H1 (cell line): Measurements from ENCODE around the gene PGAM5. TPM values are rescaled to one million over a fixed set of nuclear protein-coding genes. Genes with fewer than 3 reads are reported as not detected.

Experiments used
- CTCF ChIA-PET: fragments of 300-600 bp; sonication (Branson Sonifier 250); formaldehyde crosslinking; loops from one replicate; lab custom pipeline; 2021; ENCODE audit not compliant: partially characterized antibody; lab: Charles Lee
- POLR2A ChIA-PET: fragments of 300-600 bp; sonication (Branson Sonifier 250); formaldehyde crosslinking; loops from one replicate; lab custom pipeline; 2021; ENCODE audit warnings: inconsistent platforms; ENCODE audit not compliant: partially characterized antibody; lab: Charles Lee
- DNase-seq, 2 experiments: peaks; one replicate each; pipeline versions ENCODE4 v3.0.0 to v3.0.0-alpha.2; 2010 to 2022; ENCODE audit warnings: low spot score in 2 of 2, low read depth in 1 of 2, mixed read lengths in 1 of 2
- FAIRE-seq: peaks from 2 replicates; lab custom pipeline; 2011; peaks lifted over from hg19 to GRCh38; lab: Jason Lieb, UNC
- H2AFZ ChIP-seq: 2 replicates; pipeline ENCODE4 v1.8.1; 2012; ENCODE audit warnings: low read length, inconsistent platforms
- H2AK5ac ChIP-seq: 2 replicates; pipeline ENCODE4 v1.6.1; 2013; ENCODE audit warnings: low read depth, low read length
- H2BK120ac ChIP-seq: replicated peaks from 2 replicates; pipeline ENCODE3; 2013; ENCODE audit warnings: low read depth, low read length, inconsistent platforms
- H2BK12ac ChIP-seq: 2 replicates; pipeline ENCODE4 v1.6.1; 2013; ENCODE audit warnings: low read depth, low read length
- H2BK15ac ChIP-seq: 2 replicates; pipeline ENCODE4 v1.6.1; 2013; ENCODE audit warnings: low read length
- H2BK20ac ChIP-seq: 2 replicates; pipeline ENCODE4 v1.6.1; 2013; ENCODE audit warnings: low read length
- H2BK5ac ChIP-seq: 2 replicates; pipeline ENCODE4 v1.6.1; 2013; ENCODE audit warnings: low read depth, low read length
- H3K14ac ChIP-seq: 2 replicates; pipeline ENCODE4 v1.6.1; 2013; ENCODE audit warnings: inconsistent platforms; ENCODE audit not compliant: insufficient read length
- H3K18ac ChIP-seq: 2 replicates; pipeline ENCODE4 v1.6.1; 2013; ENCODE audit warnings: low read length; ENCODE audit errors: extremely low read depth
- H3K23ac ChIP-seq: 2 replicates; pipeline ENCODE4 v1.6.1; 2013; ENCODE audit warnings: inconsistent platforms; ENCODE audit not compliant: insufficient read length
- H3K23me2 ChIP-seq: 2 replicates; pipeline ENCODE4 v1.6.1; 2013; ENCODE audit warnings: low read depth, low read length
- H3K27ac ChIP-seq: 2 replicates; pipeline ENCODE4 v1.6.1; 2011; ENCODE audit warnings: low read depth, low read length, inconsistent platforms
- H3K27me3 ChIP-seq, 4 experiments: replicated peaks in 1 of 4; 1 replicate in 1 of 4; 2 replicates in 3 of 4; pipeline versions ENCODE4 v1.6.1 to v1.8.1; 2011 to 2013; ENCODE audit warnings: low read length in 3 of 4, mild to moderate bottlenecking in 3 of 4, inconsistent platforms in 2 of 4, mixed read lengths in 2 of 4, moderate library complexity in 1 of 4; ENCODE audit not compliant: control insufficient read depth in 3 of 4, insufficient read depth in 3 of 4; ENCODE audit errors: extremely low read depth in 1 of 4
- H3K36me3 ChIP-seq, 4 experiments: 2 replicates each; pipeline versions ENCODE4 v1.6.1 to v1.8.1; 2011 to 2013; ENCODE audit warnings: mild to moderate bottlenecking in 4 of 4, low read length in 3 of 4, moderate library complexity in 2 of 4, control low read depth in 1 of 4, inconsistent platforms in 1 of 4; ENCODE audit not compliant: insufficient read depth in 4 of 4, control insufficient read depth in 2 of 4
- H3K4ac ChIP-seq: replicated peaks from 2 replicates; pipeline ENCODE3; 2013; ENCODE audit warnings: low read length, low read depth, mixed read lengths, inconsistent platforms; ENCODE audit not compliant: insufficient read length
- H3K4me1 ChIP-seq, 4 experiments: replicated peaks in 1 of 4; 1 replicate in 1 of 4; 2 replicates in 3 of 4; pipeline versions ENCODE4 v1.6.1 to v1.8.1; 2011 to 2013; ENCODE audit warnings: low read length in 3 of 4, inconsistent platforms in 2 of 4, mixed read lengths in 1 of 4; ENCODE audit not compliant: insufficient read depth in 4 of 4, control insufficient read depth in 3 of 4
- H3K4me2 ChIP-seq, 2 experiments: 2 replicates each; pipeline versions ENCODE4 v1.6.1 to v1.8.1; 2011 to 2013; ENCODE audit warnings: low read depth in 2 of 2, low read length in 2 of 2, control low read depth in 1 of 2, inconsistent platforms in 1 of 2, mild to moderate bottlenecking in 1 of 2; ENCODE audit not compliant: insufficient read depth in 1 of 2
- H3K4me3 ChIP-seq, 4 experiments: fragments of 200-600, 300-600 bp in 1 of 4; sonication (generic), shearing (Covaris generic), sonication (Bioruptor Twin) in 1 of 4; 2 replicates each; pipeline versions ENCODE4 v1.5.1 to v1.8.1; 2011 to 2016; ENCODE audit warnings: low read length in 4 of 4, low read depth in 3 of 4, control low read depth in 2 of 4, inconsistent platforms in 2 of 4, mild to moderate bottlenecking in 2 of 4, mixed read lengths in 1 of 4, moderate library complexity in 1 of 4; ENCODE audit not compliant: insufficient read depth in 2 of 4; ENCODE audit errors: extremely low read depth in 1 of 4
- H3K56ac ChIP-seq: replicated peaks from 2 replicates; pipeline ENCODE3; 2013; ENCODE audit warnings: low read depth, mild to moderate bottlenecking, mixed read lengths, low read length, inconsistent platforms; ENCODE audit not compliant: insufficient read length
- H3K79me1 ChIP-seq: 2 replicates; pipeline ENCODE4 v1.6.1; 2013; ENCODE audit warnings: low read depth, low read length, control low read depth
- H3K79me2 ChIP-seq, 2 experiments: 2 replicates each; pipeline versions ENCODE4 v1.6.1 to v1.8.1; 2012 to 2013; ENCODE audit warnings: low read length in 2 of 2, mild to moderate bottlenecking in 2 of 2, inconsistent platforms in 1 of 2; ENCODE audit not compliant: insufficient read depth in 2 of 2, control insufficient read depth in 1 of 2
- H3K9ac ChIP-seq, 4 experiments: replicated peaks in 1 of 4; 1 replicate in 1 of 4; 2 replicates in 3 of 4; pipeline versions ENCODE4 v1.6.1 to v1.8.1; 2011 to 2013; ENCODE audit warnings: low read depth in 3 of 4, low read length in 3 of 4, control low read depth in 2 of 4, mild to moderate bottlenecking in 2 of 4, moderate library complexity in 2 of 4, inconsistent platforms in 1 of 4; ENCODE audit errors: extremely low read depth in 1 of 4
- H3K9me3 ChIP-seq, 2 experiments: 2 replicates each; pipeline versions ENCODE4 v1.6.1 to v1.8.1; 2012 to 2013; ENCODE audit warnings: mild to moderate bottlenecking in 2 of 2, moderate library complexity in 2 of 2, control low read depth in 1 of 2, inconsistent platforms in 1 of 2, low read depth in 1 of 2, low read length in 1 of 2, mixed read lengths in 1 of 2; ENCODE audit not compliant: insufficient read depth in 2 of 2
- H4K20me1 ChIP-seq, 2 experiments: replicated peaks in 1 of 2; 2 replicates each; pipeline versions ENCODE3 to v1.8.1; 2011 to 2013; ENCODE audit warnings: inconsistent platforms in 2 of 2, low read length in 2 of 2, mild to moderate bottlenecking in 1 of 2; ENCODE audit not compliant: insufficient read depth in 2 of 2, control insufficient read depth in 1 of 2
- H4K5ac ChIP-seq: 2 replicates; pipeline ENCODE4 v1.6.1; 2013; ENCODE audit warnings: low read length, low read depth, mixed read lengths, inconsistent platforms; ENCODE audit not compliant: insufficient read length
- H4K8ac ChIP-seq: 2 replicates; pipeline ENCODE4 v1.8.0; 2013; ENCODE audit warnings: mild to moderate bottlenecking, moderate library complexity, low read length, inconsistent platforms; ENCODE audit not compliant: insufficient read depth; ENCODE audit errors: extremely low read depth
- H4K91ac ChIP-seq: replicated peaks from 2 replicates; pipeline ENCODE3; 2013; ENCODE audit warnings: low read length, mixed read lengths, inconsistent platforms; ENCODE audit not compliant: insufficient read length
- GTF2F1 ChIP-seq: IDR thresholded peaks from 2 replicates; pipeline ENCODE4 v1.6.1; 2012; ENCODE audit warnings: low read depth, low read length, improper control_type of control experiment, borderline replicate concordance
- RAD21 ChIP-seq, 2 experiments: IDR thresholded peaks in 1 of 2; conservative IDR thresholded peaks in 1 of 2; 2 replicates each; pipeline ENCODE4 v1.6.1; 2011; ENCODE audit warnings: low read depth in 2 of 2, low read length in 2 of 2, improper control_type of control experiment in 1 of 2, inconsistent platforms in 1 of 2, mild to moderate bottlenecking in 1 of 2, moderate library complexity in 1 of 2
- RXRA ChIP-seq: IDR thresholded peaks from 2 replicates; pipeline ENCODE4 v1.6.1; 2011; ENCODE audit warnings: low read depth, mild to moderate bottlenecking, low read length, moderate library complexity; ENCODE audit not compliant: insufficient read depth
- SAP30 ChIP-seq: fragments of 300-600 bp; sonication (generic); IDR thresholded peaks from 2 replicates; pipeline ENCODE4 v1.7.1; 2012; ENCODE audit warnings: low read length, moderate library complexity, mild to moderate bottlenecking, inconsistent platforms; ENCODE audit not compliant: insufficient read depth, insufficient replicate concordance
- WGBS, 2 experiments: shearing (Covaris generic) in 1 of 2; methylation state at CpG; one replicate each; pipeline versions ENCODE4 v1.1.6 to v1.1.7; 2013 to 2015; ENCODE audit warnings: low lambda C conversion rate in 2 of 2, mixed read lengths in 2 of 2, inconsistent platforms in 1 of 2, low coverage in 1 of 2, missing lambda C conversion rate in 1 of 2; ENCODE audit not compliant: insufficient replicate concordance in 2 of 2, insufficient coverage in 1 of 2, insufficient read length in 1 of 2; ENCODE audit errors: extremely low coverage in 1 of 2, missing lambda C conversion rate in 1 of 2; 5-methylcytosine and 5-hydroxymethylcytosine counted together
- polyA plus RNA-seq, 7 experiments: library from polyadenylated mRNA; depleted of rRNA in 3 of 7; stranded (reverse) in 5 of 7; unstranded in 2 of 7; fragments of >200 nt in 5 of 7; fragments of 200-250 nt in 2 of 7; gene quantifications; 1 replicate in 5 of 7; 2 replicates in 1 of 7; 4 replicates in 1 of 7; pipeline versions ENCODE4 v1.2.1 to v1.2.3, GENCODE V29; 2011 to 2013; ENCODE audit warnings: missing spikeins in 2 of 7, mixed read lengths in 2 of 7
- total RNA-seq: library from RNA; stranded (reverse); fragmentation: NEBNext Ultra II Directional; extraction: Animal tissue kit (Norgen Biotek cat#: 25700); gene quantifications from 2 replicates; pipeline ENCODE4 v1.2.1, GENCODE V29; 2021
- TF ChIP-seq, protein P1 (sequence below), 3 experiments: IDR thresholded peaks; 1 replicate in 2 of 3; 2 replicates in 1 of 3; pipeline versions ENCODE4 v1.5.1 to v1.6.1; 2011; ENCODE audit warnings: low read length in 3 of 3, mild to moderate bottlenecking in 3 of 3, inconsistent platforms in 2 of 3, low read depth in 1 of 3, moderate library complexity in 1 of 3; ENCODE audit not compliant: insufficient read depth in 1 of 3; ENCODE audit errors: control extremely low read depth in 1 of 3

PGAM5 gene
- total and polyA plus RNA-seq, 2 of the 8 experiments (the other 6 are each of a cell fraction or from before 2014, with no cell fraction given), result 66.4 to 84.0 TPM

DNA sequence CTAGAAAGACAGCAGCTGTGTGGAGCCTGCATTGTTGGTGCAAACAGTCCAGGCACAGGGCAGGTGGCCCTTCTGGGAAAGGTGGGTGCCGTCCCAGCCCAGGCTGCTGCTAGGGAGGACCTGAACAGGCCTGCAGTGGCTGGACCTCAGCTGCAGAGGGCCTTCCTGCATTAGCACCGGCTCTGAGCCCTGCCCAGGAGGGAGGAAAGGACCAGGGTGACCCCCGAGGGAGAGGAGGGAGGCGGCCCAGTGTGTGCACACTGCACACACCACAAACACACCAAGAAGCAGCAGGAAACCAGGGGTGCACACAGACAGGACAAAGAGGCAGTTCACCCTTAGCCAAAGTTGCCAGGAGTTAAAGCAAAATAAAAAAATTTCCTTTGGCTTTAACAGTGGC is 8.0 kb upstream of the PGAM5 start:
- Histone ChIP-seq H3K4me2 (no peak overlapping the region), H3K9ac (no peak overlapping the region), H4K8ac (no peak overlapping the region), H3K18ac (no peak overlapping the region), H2AFZ (no peak overlapping the region), H4K20me1 (peaks cover 2 to 3% of the 10 kb centered on the region in 2 experiments), H4K5ac (no peak overlapping the region), H3K23me2 (no peaks in the 10 kb centered on the region), H3K79me2 (no peaks in the 10 kb centered on the region), H3K4me3 (no peak overlapping the region), H4K91ac (no peak overlapping the region), H2AK5ac (no peak overlapping the region), H2BK15ac (no peak overlapping the region), H3K14ac (no peak overlapping the region), H2BK20ac (no peak overlapping the region), H3K36me3 (peaks cover 2 to 16% (median 4%) of the 10 kb centered on the region in 4 experiments; a peak in 6 of 8 replicates), H3K23ac (no peak overlapping the region), H2BK12ac (no peak overlapping the region; the same call in 1 of the 2 replicates), H3K79me1 (no peaks in the 10 kb centered on the region), H2BK5ac (no peak overlapping the region), H3K4ac (no peak overlapping the region), H3K9me3 (no peaks in the 10 kb centered on the region), H3K4me1 (no peaks in the 10 kb centered on the region; a peak in 1 of 7 replicates), H3K56ac (no peak overlapping the region), H2BK120ac (no peak overlapping the region), H3K27me3 (no peaks in the 10 kb centered on the region), H3K27ac (no peak overlapping the region)
- POLR2A ChIA-PET, result interaction anchor here (0.9 to 3.4 kb wide), 7 partner anchors 8 to 28 kb away, joined by 3 to 24 read pairs (median 5); partner anchors contain the start of gene PGAM5
- FAIRE-seq (no peak), DNase-seq (no peak)
- WGBS, 2 experiments, result 78% methylated on average over 4 of the region's 4 CpGs; no CpG with 5 or more reads in 1 of the 2 experiments
- CTCF ChIA-PET, result interaction anchor here (1.3 to 2.1 kb wide), 2 partner anchors 64 to 88 kb away, joined by 5 read pairs; no protein-coding TSS in a partner anchor
- no peak for TF ChIP-seq SAP30
- no peak for TF ChIP-seq RXRA
- TF ChIP-seq RAD21 (IDR thresholded peaks at IDR 0.05 in 1 of 2, conservative IDR thresholded peaks at IDR 0.05 in 1 of 2; ENCODE audit: low read depth in 2 of 2, low read length in 2 of 2), result peak in 1 of 2 experiments; percentile 17; a peak in 1 of 4 replicates
- TF ChIP-seq GTF2F1, result no peak
- TF ChIP-seq, protein P1, sequence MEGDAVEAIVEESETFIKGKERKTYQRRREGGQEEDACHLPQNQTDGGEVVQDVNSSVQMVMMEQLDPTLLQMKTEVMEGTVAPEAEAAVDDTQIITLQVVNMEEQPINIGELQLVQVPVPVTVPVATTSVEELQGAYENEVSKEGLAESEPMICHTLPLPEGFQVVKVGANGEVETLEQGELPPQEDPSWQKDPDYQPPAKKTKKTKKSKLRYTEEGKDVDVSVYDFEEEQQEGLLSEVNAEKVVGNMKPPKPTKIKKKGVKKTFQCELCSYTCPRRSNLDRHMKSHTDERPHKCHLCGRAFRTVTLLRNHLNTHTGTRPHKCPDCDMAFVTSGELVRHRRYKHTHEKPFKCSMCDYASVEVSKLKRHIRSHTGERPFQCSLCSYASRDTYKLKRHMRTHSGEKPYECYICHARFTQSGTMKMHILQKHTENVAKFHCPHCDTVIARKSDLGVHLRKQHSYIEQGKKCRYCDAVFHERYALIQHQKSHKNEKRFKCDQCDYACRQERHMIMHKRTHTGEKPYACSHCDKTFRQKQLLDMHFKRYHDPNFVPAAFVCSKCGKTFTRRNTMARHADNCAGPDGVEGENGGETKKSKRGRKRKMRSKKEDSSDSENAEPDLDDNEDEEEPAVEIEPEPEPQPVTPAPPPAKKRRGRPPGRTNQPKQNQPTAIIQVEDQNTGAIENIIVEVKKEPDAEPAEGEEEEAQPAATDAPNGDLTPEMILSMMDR (IDR thresholded peaks at IDR 0.05; ENCODE audit: control extremely low read depth in 1 of 3, insufficient read depth in 1 of 3, low read depth in 1 of 3, low read length in 3 of 3), result peak in 2 of 3 experiments; percentile 28 to 40; a peak in 2 of 4 replicates
